Gastroesophageal sphincter (tissue), 4 donors: ENCODE measurements around the gene MRFAP1L1. TPM values are rescaled to one million over a fixed set of nuclear protein-coding genes. Genes with fewer than 3 reads are reported as not detected.
A peak's percentile ranks its signal among the peaks of the same experiment; 100 is the strongest.

Experiments used
- ATAC-seq: fragments of 150-250 bp; one replicate; pipeline ENCODE4 v1.9.1; 2016; ENCODE audit warnings: mild to moderate bottlenecking, moderate library complexity
- H3K27ac ChIP-seq, 4 donors: fragments of 200-600 bp; sonication (generic) in 3 of 4; 1 replicate in 3 of 4; 2 replicates in 1 of 4; pipeline ENCODE4 v1.5.1; 2016 to 2019
- H3K27me3 ChIP-seq: fragments of 200-600 bp; sonication (generic); one replicate; pipeline ENCODE4 v1.5.1; 2019
- H3K36me3 ChIP-seq, 2 donors: fragments of 200-600 bp; sonication (generic); one replicate each; pipeline ENCODE4 v1.5.1; 2019; ENCODE audit warnings: control low read depth in 1 of 2
- H3K4me1 ChIP-seq, 3 donors: fragments of 200-600 bp; sonication (generic); 1 replicate in 2 of 3; 2 replicates in 1 of 3; pipeline ENCODE4 v1.5.1; 2016 to 2019; ENCODE audit warnings: control low read depth in 2 of 3
- H3K4me3 ChIP-seq, 2 donors: fragments of 200-600 bp; sonication (generic); one replicate each; pipeline ENCODE4 v1.5.1; 2019; ENCODE audit warnings: mild to moderate bottlenecking in 1 of 2, moderate library complexity in 1 of 2
- H3K9me3 ChIP-seq, 3 donors: fragments of 200-600 bp; sonication (generic); one replicate each; pipeline ENCODE4 v1.5.1; 2017 to 2019; ENCODE audit warnings: control low read depth in 2 of 3
- EP300 ChIP-seq: sonication (generic); formaldehyde crosslinking; IDR thresholded peaks from one replicate; pipeline ENCODE4 v1.6.1; 2017; ENCODE audit warnings: antibody characterized with exemption, mild to moderate bottlenecking
- POLR2A ChIP-seq, 2 donors: fragments of 450-650 bp; IDR thresholded peaks; one replicate each; pipeline ENCODE4 v1.6.1; 2017; ENCODE audit warnings: antibody characterized with exemption in 2 of 2, mild to moderate bottlenecking in 2 of 2, moderate library complexity in 1 of 2
- POLR2AphosphoS5 ChIP-seq: sonication (generic); formaldehyde crosslinking; IDR thresholded peaks from one replicate; pipeline ENCODE4 v1.6.1; 2017; ENCODE audit warnings: antibody characterized with exemption
- WGBS, 2 donors: methylation state at CpG; one replicate each; pipeline ENCODE4 v1.1.5; 2018; ENCODE audit warnings: low coverage in 1 of 2; 5-methylcytosine and 5-hydroxymethylcytosine counted together
- total RNA-seq, 4 donors: library from RNA; depleted of rRNA; stranded (reverse); fragments of >200 nt; gene quantifications; one replicate each; pipeline ENCODE4 v1.1.0, GENCODE V29; 2016
- TF ChIP-seq, protein P1 (sequence below), 4 experiments: fragments of 200-600 bp in 2 of 4; fragments of 450-650 bp in 2 of 4; sonication (generic) in 1 of 4; IDR thresholded peaks; one replicate each; pipeline ENCODE4 v1.5.1; 2017 to 2019; ENCODE audit warnings: antibody characterized with exemption in 4 of 4, mild to moderate bottlenecking in 2 of 4, moderate library complexity in 2 of 4

The MRFAP1L1 gene
- total RNA-seq, 4 donors from 2014 or later, result 59.2 to 74.1 (median 66.8) TPM

DNA sequence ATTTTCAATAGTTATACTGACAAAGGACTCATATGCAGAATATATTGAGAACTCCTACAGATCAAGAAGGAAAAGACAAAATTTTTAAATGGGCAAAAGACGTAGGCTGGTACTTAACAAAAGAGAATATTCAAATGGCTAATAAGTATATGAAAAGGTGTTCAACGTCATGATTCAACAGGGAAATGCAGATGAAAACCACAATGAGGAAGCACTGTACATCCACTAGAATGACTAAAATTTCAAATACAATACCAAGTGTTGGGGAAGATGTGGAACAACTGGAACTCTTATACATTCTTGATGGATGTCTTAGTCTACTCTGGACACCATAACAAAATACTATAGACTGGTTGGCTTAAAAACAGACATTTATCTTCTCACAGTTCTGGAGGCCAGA, 1.3 kb upstream of the MRFAP1L1 start:
- no peak for ATAC-seq
- TF ChIP-seq EP300 (no peak), POLR2A (IDR thresholded peaks at IDR 0.05) (no peak), POLR2AphosphoS5 (no peak)
- TF ChIP-seq, protein P1, sequence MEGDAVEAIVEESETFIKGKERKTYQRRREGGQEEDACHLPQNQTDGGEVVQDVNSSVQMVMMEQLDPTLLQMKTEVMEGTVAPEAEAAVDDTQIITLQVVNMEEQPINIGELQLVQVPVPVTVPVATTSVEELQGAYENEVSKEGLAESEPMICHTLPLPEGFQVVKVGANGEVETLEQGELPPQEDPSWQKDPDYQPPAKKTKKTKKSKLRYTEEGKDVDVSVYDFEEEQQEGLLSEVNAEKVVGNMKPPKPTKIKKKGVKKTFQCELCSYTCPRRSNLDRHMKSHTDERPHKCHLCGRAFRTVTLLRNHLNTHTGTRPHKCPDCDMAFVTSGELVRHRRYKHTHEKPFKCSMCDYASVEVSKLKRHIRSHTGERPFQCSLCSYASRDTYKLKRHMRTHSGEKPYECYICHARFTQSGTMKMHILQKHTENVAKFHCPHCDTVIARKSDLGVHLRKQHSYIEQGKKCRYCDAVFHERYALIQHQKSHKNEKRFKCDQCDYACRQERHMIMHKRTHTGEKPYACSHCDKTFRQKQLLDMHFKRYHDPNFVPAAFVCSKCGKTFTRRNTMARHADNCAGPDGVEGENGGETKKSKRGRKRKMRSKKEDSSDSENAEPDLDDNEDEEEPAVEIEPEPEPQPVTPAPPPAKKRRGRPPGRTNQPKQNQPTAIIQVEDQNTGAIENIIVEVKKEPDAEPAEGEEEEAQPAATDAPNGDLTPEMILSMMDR (IDR thresholded peaks at IDR 0.05), result no peak

DNA sequence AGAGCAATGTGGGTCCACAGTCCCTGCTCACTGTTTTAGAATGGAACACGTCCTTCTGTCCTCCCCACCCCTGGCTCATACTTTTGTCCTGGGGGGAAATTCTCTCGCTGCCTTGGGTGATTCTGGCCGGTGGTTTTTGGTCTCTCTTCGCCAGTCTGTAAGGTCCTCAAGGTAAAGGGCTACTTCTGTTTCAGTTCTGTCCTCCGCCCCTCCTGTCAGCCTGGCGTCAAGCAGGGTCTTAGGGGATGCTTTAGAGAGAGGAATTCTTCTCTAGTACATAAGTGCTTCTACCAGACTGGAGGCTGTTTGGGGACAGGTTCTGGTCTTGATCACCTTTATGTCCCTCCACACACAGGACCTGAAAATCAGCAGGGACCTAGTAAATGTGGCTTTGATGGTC, 617 bp upstream of the MRFAP1L1 start:
- Histone ChIP-seq H3K4me3 (peak overlapping the region; percentile 66 to 70), H3K27me3 (no peaks in the 10 kb centered on the region), H3K9me3 (no peaks in the 10 kb centered on the region), H3K4me1 (peaks cover 0 to 45% (median 16%) of the 10 kb centered on the region in 3 donors), H3K27ac (peak overlapping the region; percentile 25 to 86 (median 84)), H3K36me3 (peaks cover 0 to 10% of the 10 kb centered on the region in 2 donors)
- TF ChIP-seq EP300 (no peak), POLR2AphosphoS5 (no peak), POLR2A (IDR thresholded peaks at IDR 0.05) (no peak)
- TF ChIP-seq, protein P1 (IDR thresholded peaks at IDR 0.05), result no peak
- WGBS, 2 donors, result 0 to 23% methylated on average over 1 to 3 of the region's 6 CpGs
- peak; percentile 3 for ATAC-seq

More for the DNA sequence above, 1.3 kb upstream of the MRFAP1L1 start:
- Histone ChIP-seq H3K4me3 (no peak overlapping the region), H3K36me3 (peaks cover 0 to 10% of the 10 kb centered on the region in 2 donors), H3K27me3 (no peaks in the 10 kb centered on the region), H3K4me1 (peaks cover 0 to 42% (median 16%) of the 10 kb centered on the region in 3 donors), H3K27ac (no peak overlapping the region), H3K9me3 (no peaks in the 10 kb centered on the region)
- WGBS, 2 donors, result 33 to 74% methylated on average over 1 to 2 of the region's 2 CpGs

DNA sequence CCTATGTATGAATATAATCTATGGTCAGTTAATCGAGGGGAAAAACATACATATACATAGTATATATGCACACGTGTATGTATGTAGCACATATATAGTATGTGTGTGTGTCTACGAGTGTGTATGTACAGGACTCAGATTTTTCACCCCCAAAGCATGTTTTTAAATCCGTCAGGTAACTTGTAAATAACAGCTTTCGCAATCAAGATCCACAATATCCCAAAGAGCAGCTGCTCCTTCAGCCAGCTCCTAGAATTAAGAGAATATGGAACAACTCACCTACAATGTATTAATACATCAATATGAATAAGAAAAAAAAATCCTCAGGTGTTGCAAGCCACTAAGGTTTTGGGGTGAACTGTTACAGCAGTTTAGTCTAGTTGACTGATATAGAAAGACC, 3.5 kb downstream of the MRFAP1L1 start:
- Histone ChIP-seq H3K27ac (no peak overlapping the region), H3K36me3 (peaks cover 0 to 24% of the 10 kb centered on the region in 2 donors), H3K27me3 (no peaks in the 10 kb centered on the region), H3K4me3 (no peak overlapping the region), H3K4me1 (peaks cover 0 to 67% (median 16%) of the 10 kb centered on the region in 3 donors), H3K9me3 (no peaks in the 10 kb centered on the region)
- WGBS, 2 donors, result 89 to 92% methylated on average over 5 of the region's 5 CpGs
- ATAC-seq, result no peak
- TF ChIP-seq, protein P1 (IDR thresholded peaks at IDR 0.05), result no peak
- TF ChIP-seq POLR2A (IDR thresholded peaks at IDR 0.05) (no peak), POLR2AphosphoS5 (no peak), EP300 (no peak)

DNA sequence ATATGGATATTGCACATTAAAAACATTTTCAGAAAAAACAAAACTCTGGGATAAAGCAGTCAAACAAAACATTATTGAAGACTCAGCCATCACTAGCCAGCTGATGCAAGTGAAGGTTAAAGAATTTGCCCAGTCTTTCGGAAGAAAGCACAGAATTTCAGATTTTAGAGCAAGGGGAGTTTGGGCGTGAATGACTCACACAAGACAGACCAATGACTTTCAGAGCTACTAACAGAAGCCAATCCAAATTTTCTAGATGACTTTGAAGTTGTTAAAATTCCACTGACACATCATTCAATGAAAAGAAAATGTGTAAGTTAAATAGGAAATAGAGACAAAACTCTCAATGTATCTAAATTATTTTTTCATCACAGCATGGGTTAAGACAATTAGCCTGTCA, 4.0 kb downstream of the MRFAP1L1 start:
- TF ChIP-seq EP300 (no peak), POLR2AphosphoS5 (no peak), POLR2A (IDR thresholded peaks at IDR 0.05) (no peak)
- TF ChIP-seq, protein P1 (IDR thresholded peaks at IDR 0.05), result no peak
- no peak overlapping the region for H3K27ac ChIP-seq
- WGBS, 2 donors, result 91 to 95% methylated on average over 2 of the region's 2 CpGs
- H3K9me3 ChIP-seq, result no peaks in the 10 kb centered on the region
- no peak overlapping the region for H3K4me3 ChIP-seq
- no peak for ATAC-seq
- H3K27me3 ChIP-seq, result no peaks in the 10 kb centered on the region
- H3K36me3 ChIP-seq, result peaks cover 0 to 25% of the 10 kb centered on the region in 2 donors
- H3K4me1 ChIP-seq, result peaks cover 0 to 67% (median 16%) of the 10 kb centered on the region in 3 donors

DNA sequence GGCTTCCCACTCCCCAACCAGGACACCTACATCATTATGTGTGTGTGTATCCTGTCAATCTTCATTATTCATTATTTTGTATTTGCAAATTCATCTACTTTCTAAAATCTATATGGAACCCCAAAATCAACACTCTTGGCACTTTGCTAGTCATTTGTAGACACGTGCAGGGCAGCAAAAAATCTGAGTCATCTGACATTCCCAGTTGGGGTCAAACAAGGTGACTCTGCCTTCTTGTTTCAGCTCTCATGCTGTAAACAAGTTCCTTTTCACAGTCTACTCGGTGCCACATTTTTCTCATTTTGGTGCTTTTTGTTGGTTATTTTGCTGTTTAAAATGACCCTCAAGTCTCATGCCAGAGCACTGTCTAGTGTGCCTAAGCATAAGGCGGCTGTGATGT, 5.9 kb downstream of the MRFAP1L1 start:
- Histone ChIP-seq H3K4me3 (no peak overlapping the region), H3K36me3 (peaks cover 0 to 40% of the 10 kb centered on the region in 2 donors), H3K27me3 (no peaks in the 10 kb centered on the region), H3K9me3 (no peaks in the 10 kb centered on the region), H3K27ac (no peak overlapping the region), H3K4me1 (peaks cover 0 to 58% (median 12%) of the 10 kb centered on the region in 3 donors)
- 28 to 52% methylated on average over 3 of the region's 3 CpGs for WGBS, 2 donors
- no peak for TF ChIP-seq POLR2AphosphoS5
- TF ChIP-seq, protein P1 (IDR thresholded peaks at IDR 0.05), result no peak
- TF ChIP-seq EP300, result no peak
- no peak for TF ChIP-seq POLR2A (IDR thresholded peaks at IDR 0.05)
- no peak for ATAC-seq
